Glutamatergic neuron (in vitro differentiated cells): ENCODE results near the gene SNX2. TPM values are rescaled to one million over a fixed set of nuclear protein-coding genes. Genes with fewer than 3 reads are reported as not detected.

Experiments used
- total RNA-seq: library from RNA; stranded (reverse); fragmentation: NEBNext Ultra II Directional; extraction: Animal tissue kit (Norgen Biotek cat#: 25700); gene quantifications from one replicate; pipeline ENCODE4 v1.2.1, GENCODE V29; 2021; ENCODE audit not compliant: unreplicated experiment

SNX2 gene
- total RNA-seq, 1 donor from 2014 or later = 47.0 TPM

Other genes with a start within 250 kb of the SNX2 start
- gene SNX24, start 70.5 kb downstream of the SNX2 start, total RNA-seq = 21.8 TPM